SK-N-SH treated with all-trans-retinoic acid at 6 μM for 48 hours (cell line): ENCODE results near the gene TIMM10.

ENCODE experiments used
- ARNTL ChIP-seq: fragments of 450-650 bp; formaldehyde crosslinking; IDR thresholded peaks from 2 replicates; pipeline ENCODE4 v1.5.0; 2020; ENCODE audit warnings: low read depth, mild to moderate bottlenecking, moderate library complexity, borderline replicate concordance
- GLIS3 ChIP-seq: fragments of 250-450 bp; sonication (Bioruptor Pico); IDR thresholded peaks from 2 replicates; pipeline ENCODE4 v1.5.0; 2020; ENCODE audit warnings: mild to moderate bottlenecking, moderate library complexity
- TCF4 ChIP-seq: fragments of 250-450 bp; sonication (Bioruptor Pico); IDR thresholded peaks from 2 replicates; pipeline ENCODE4 v1.8.0; 2021; ENCODE audit warnings: mild to moderate bottlenecking, moderate library complexity, borderline replicate concordance
- TOX ChIP-seq: fragments of 250-450 bp; sonication (Bioruptor Pico); IDR thresholded peaks from 2 replicates; pipeline ENCODE4 v1.8.0; 2021; ENCODE audit warnings: mild to moderate bottlenecking, moderate library complexity, borderline replicate concordance
- ZFP3 ChIP-seq: fragments of 250-450 bp; sonication (Bioruptor Pico); IDR thresholded peaks from 2 replicates; pipeline ENCODE4 v1.5.0; 2020; ENCODE audit warnings: mild to moderate bottlenecking, moderate library complexity
- ZNF565 ChIP-seq: fragments of 450-650 bp; formaldehyde crosslinking; conservative IDR thresholded peaks from 2 replicates; pipeline ENCODE4 v1.5.0; 2020; ENCODE audit warnings: low read depth, mild to moderate bottlenecking, moderate library complexity
- TF ChIP-seq, protein P1 (sequence below): fragments of 250-450 bp; sonication (Bioruptor Pico); IDR thresholded peaks from 2 replicates; pipeline ENCODE4 v1.5.0; 2020; ENCODE audit warnings: mild to moderate bottlenecking, moderate library complexity
- TF ChIP-seq, protein P2 (sequence below): fragments of 250-450 bp; sonication (Bioruptor Pico); IDR thresholded peaks from 2 replicates; pipeline ENCODE4 v1.8.0; 2020; ENCODE audit warnings: mild to moderate bottlenecking, moderate library complexity, borderline replicate concordance
- TF ChIP-seq, protein P3 (sequence below): fragments of 250-450 bp; sonication (Bioruptor Pico); IDR thresholded peaks from 2 replicates; pipeline ENCODE4 v1.5.1; 2020; ENCODE audit warnings: low read depth, mild to moderate bottlenecking, moderate library complexity

DNA sequence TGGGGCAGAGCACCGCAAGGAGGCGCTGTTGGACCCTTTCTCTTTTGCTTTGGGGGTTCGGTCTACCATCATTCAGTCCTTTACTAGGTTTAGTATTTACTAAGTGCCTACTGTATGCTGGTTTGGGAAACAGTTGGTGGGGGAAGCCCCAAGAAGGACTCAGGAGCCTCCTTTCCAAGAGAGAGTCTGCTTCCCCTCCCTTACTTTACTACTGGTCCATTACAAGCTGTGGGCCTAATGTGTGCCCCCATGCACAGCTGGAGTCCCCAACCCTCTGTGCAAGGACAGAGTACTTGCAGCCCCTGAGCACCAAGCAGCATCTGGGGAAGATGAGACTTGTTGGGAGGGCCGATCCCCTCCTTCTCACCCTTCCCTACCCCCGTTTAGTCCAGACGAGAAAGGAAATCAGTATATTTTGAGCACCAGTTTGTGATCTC, 37.8 kb upstream of the TIMM10 start:
- TF ChIP-seq GLIS3 (CRISPR knock-in tag) = no peak
- TF ChIP-seq, protein P1, sequence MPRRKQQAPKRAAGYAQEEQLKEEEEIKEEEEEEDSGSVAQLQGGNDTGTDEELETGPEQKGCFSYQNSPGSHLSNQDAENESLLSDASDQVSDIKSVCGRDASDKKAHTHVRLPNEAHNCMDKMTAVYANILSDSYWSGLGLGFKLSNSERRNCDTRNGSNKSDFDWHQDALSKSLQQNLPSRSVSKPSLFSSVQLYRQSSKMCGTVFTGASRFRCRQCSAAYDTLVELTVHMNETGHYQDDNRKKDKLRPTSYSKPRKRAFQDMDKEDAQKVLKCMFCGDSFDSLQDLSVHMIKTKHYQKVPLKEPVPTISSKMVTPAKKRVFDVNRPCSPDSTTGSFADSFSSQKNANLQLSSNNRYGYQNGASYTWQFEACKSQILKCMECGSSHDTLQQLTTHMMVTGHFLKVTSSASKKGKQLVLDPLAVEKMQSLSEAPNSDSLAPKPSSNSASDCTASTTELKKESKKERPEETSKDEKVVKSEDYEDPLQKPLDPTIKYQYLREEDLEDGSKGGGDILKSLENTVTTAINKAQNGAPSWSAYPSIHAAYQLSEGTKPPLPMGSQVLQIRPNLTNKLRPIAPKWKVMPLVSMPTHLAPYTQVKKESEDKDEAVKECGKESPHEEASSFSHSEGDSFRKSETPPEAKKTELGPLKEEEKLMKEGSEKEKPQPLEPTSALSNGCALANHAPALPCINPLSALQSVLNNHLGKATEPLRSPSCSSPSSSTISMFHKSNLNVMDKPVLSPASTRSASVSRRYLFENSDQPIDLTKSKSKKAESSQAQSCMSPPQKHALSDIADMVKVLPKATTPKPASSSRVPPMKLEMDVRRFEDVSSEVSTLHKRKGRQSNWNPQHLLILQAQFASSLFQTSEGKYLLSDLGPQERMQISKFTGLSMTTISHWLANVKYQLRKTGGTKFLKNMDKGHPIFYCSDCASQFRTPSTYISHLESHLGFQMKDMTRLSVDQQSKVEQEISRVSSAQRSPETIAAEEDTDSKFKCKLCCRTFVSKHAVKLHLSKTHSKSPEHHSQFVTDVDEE (CRISPR knock-in tag) = no peak
- TF ChIP-seq, protein P2, sequence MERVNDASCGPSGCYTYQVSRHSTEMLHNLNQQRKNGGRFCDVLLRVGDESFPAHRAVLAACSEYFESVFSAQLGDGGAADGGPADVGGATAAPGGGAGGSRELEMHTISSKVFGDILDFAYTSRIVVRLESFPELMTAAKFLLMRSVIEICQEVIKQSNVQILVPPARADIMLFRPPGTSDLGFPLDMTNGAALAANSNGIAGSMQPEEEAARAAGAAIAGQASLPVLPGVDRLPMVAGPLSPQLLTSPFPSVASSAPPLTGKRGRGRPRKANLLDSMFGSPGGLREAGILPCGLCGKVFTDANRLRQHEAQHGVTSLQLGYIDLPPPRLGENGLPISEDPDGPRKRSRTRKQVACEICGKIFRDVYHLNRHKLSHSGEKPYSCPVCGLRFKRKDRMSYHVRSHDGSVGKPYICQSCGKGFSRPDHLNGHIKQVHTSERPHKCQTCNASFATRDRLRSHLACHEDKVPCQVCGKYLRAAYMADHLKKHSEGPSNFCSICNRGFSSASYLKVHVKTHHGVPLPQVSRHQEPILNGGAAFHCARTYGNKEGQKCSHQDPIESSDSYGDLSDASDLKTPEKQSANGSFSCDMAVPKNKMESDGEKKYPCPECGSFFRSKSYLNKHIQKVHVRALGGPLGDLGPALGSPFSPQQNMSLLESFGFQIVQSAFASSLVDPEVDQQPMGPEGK (CRISPR knock-in tag) = no peak
- TF ChIP-seq, protein P3, sequence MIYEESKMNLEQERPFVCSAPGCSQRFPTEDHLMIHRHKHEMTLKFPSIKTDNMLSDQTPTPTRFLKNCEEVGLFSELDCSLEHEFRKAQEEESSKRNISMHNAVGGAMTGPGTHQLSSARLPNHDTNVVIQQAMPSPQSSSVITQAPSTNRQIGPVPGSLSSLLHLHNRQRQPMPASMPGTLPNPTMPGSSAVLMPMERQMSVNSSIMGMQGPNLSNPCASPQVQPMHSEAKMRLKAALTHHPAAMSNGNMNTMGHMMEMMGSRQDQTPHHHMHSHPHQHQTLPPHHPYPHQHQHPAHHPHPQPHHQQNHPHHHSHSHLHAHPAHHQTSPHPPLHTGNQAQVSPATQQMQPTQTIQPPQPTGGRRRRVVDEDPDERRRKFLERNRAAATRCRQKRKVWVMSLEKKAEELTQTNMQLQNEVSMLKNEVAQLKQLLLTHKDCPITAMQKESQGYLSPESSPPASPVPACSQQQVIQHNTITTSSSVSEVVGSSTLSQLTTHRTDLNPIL (CRISPR knock-in tag) = no peak
- TF ChIP-seq ZFP3 (CRISPR knock-in tag) = no peak
- TF ChIP-seq ZNF565 (CRISPR knock-in tag) = no peak
- TF ChIP-seq TOX (CRISPR knock-in tag) = no peak
- TF ChIP-seq TCF4 = no peak
- TF ChIP-seq ARNTL = no peak
